Neuronal stem cell (in vitro differentiated cells): ENCODE data around the gene DLG3.
A peak's percentile ranks its signal among the peaks of the same experiment; 100 is the strongest.

Experiments used
- DNase-seq: peaks from one replicate; pipeline ENCODE4 v3.0.0-alpha.2; 2013; ENCODE audit warnings: low spot score
- H2AFZ ChIP-seq: one replicate; pipeline ENCODE4 v1.6.1; 2013; ENCODE audit warnings: mild to moderate bottlenecking, low read length, inconsistent platforms
- H2AK5ac ChIP-seq: 2 replicates; pipeline ENCODE4 v1.6.1; 2013; ENCODE audit warnings: low read depth, mild to moderate bottlenecking, inconsistent platforms, low read length, moderate library complexity, mixed read lengths
- H2BK120ac ChIP-seq: 2 replicates; pipeline ENCODE4 v1.6.1; 2013; ENCODE audit warnings: low read depth, mild to moderate bottlenecking, inconsistent platforms, low read length, moderate library complexity, mixed read lengths
- H2BK12ac ChIP-seq: one replicate; pipeline ENCODE4 v1.6.1; 2013; ENCODE audit warnings: low read length, inconsistent platforms
- H2BK15ac ChIP-seq: 2 replicates; pipeline ENCODE4 v1.6.1; 2013; ENCODE audit warnings: mild to moderate bottlenecking, low read length, inconsistent platforms, mixed read lengths
- H2BK5ac ChIP-seq: one replicate; pipeline ENCODE4 v1.6.1; 2013; ENCODE audit warnings: inconsistent platforms, mild to moderate bottlenecking, low read length, moderate library complexity
- H3K14ac ChIP-seq: one replicate; pipeline ENCODE4 v1.6.1; 2013; ENCODE audit warnings: low read length, inconsistent platforms
- H3K18ac ChIP-seq: 2 replicates; pipeline ENCODE4 v1.6.1; 2013; ENCODE audit warnings: low read length, inconsistent platforms
- H3K23ac ChIP-seq: 2 replicates; pipeline ENCODE4 v1.6.1; 2013; ENCODE audit warnings: low read depth, mild to moderate bottlenecking, mixed read lengths, low read length, inconsistent platforms; ENCODE audit not compliant: poor library complexity
- H3K27ac ChIP-seq: replicated peaks from 3 replicates; pipeline ENCODE4 v1.5.1; 2013; ENCODE audit warnings: low read length, inconsistent platforms
- H3K27me3 ChIP-seq, 3 experiments: 2 replicates each; pipeline ENCODE4 v1.6.1; 2013; ENCODE audit warnings: low read length in 3 of 3, mild to moderate bottlenecking in 2 of 3, inconsistent platforms in 1 of 3, low read depth in 1 of 3, mixed read lengths in 1 of 3, moderate library complexity in 1 of 3; ENCODE audit not compliant: control insufficient read depth in 3 of 3, insufficient read depth in 3 of 3
- H3K36me3 ChIP-seq, 2 donors: replicated peaks in 1 of 2; 2 replicates each; pipeline ENCODE4 v1.6.1; 2013; ENCODE audit warnings: low read length in 2 of 2; ENCODE audit not compliant: control insufficient read depth in 2 of 2, insufficient read depth in 2 of 2
- H3K4ac ChIP-seq: 2 replicates; pipeline ENCODE4 v1.6.1; 2013; ENCODE audit warnings: inconsistent platforms, mild to moderate bottlenecking, low read length, moderate library complexity
- H3K4me1 ChIP-seq, 2 donors: 1 replicate in 1 of 2; 2 replicates in 1 of 2; pipeline ENCODE4 v1.6.1; 2013; ENCODE audit warnings: low read length in 2 of 2, low read depth in 1 of 2; ENCODE audit not compliant: control insufficient read depth in 2 of 2, insufficient read depth in 1 of 2
- H3K4me2 ChIP-seq: one replicate; pipeline ENCODE4 v1.6.1; 2013; ENCODE audit warnings: mild to moderate bottlenecking, low read length, inconsistent platforms; ENCODE audit not compliant: insufficient read depth, poor library complexity, severe bottlenecking
- H3K4me3 ChIP-seq, 2 donors: 2 replicates each; pipeline ENCODE4 v1.5.1; 2013; ENCODE audit warnings: low read length in 2 of 2, mild to moderate bottlenecking in 2 of 2, inconsistent platforms in 1 of 2, moderate library complexity in 1 of 2
- H3K79me1 ChIP-seq: one replicate; pipeline ENCODE4 v1.6.1; 2013; ENCODE audit warnings: low read depth, mild to moderate bottlenecking, inconsistent platforms, low read length, moderate library complexity
- H3K9ac ChIP-seq: one replicate; pipeline ENCODE4 v1.6.1; 2013; ENCODE audit warnings: mild to moderate bottlenecking, low read depth, low read length, inconsistent platforms; ENCODE audit not compliant: poor library complexity
- H3K9me3 ChIP-seq, 2 donors: replicated peaks in 1 of 2; 2 replicates each; pipeline versions ENCODE3 to v1.6.1; 2013; ENCODE audit warnings: low read length in 2 of 2, mild to moderate bottlenecking in 2 of 2, inconsistent platforms in 1 of 2, low read depth in 1 of 2, mixed read lengths in 1 of 2, moderate library complexity in 1 of 2; ENCODE audit not compliant: control insufficient read depth in 2 of 2, insufficient read depth in 1 of 2
- H4K8ac ChIP-seq: one replicate; pipeline ENCODE4 v1.6.1; 2013; ENCODE audit warnings: low read depth, mild to moderate bottlenecking, inconsistent platforms, low read length, moderate library complexity
- H4K91ac ChIP-seq: one replicate; pipeline ENCODE4 v1.6.1; 2013; ENCODE audit warnings: low read length, low read depth, mild to moderate bottlenecking, inconsistent platforms; ENCODE audit not compliant: poor library complexity
- WGBS, 2 donors: extraction: QIAGEN DNeasy Blood & Tissue Kit; methylation state at CpG; one replicate each; pipeline ENCODE4 v1.1.7; 2013; ENCODE audit warnings: missing lambda C conversion rate in 2 of 2, mixed read lengths in 1 of 2; ENCODE audit not compliant: insufficient read length in 2 of 2, insufficient replicate concordance in 1 of 2; ENCODE audit errors: extremely low coverage in 2 of 2; 5-methylcytosine and 5-hydroxymethylcytosine counted together

Gene DLG3

GRCh38 chrX:70453024-70453618 is 8.5 kb downstream of the DLG3 start:
- no peak overlapping the region for H3K27ac ChIP-seq
- H3K4me2 ChIP-seq: no peak overlapping the region
- DNase-seq: no peak
- H3K79me1 ChIP-seq: peaks cover 2% of the 10 kb centered on the region
- H2BK12ac ChIP-seq: no peak overlapping the region
- no peak overlapping the region for H2BK15ac ChIP-seq
- no peak overlapping the region for H4K8ac ChIP-seq
- H3K23ac ChIP-seq: no peak overlapping the region
- no peaks in the 10 kb centered on the region for H3K9me3 ChIP-seq
- H3K4me3 ChIP-seq: peak overlapping the region in 1 of 2 donors; percentile 59
- H3K14ac ChIP-seq: no peak overlapping the region
- H3K18ac ChIP-seq: no peak overlapping the region
- no peak overlapping the region for H2AK5ac ChIP-seq
- H3K9ac ChIP-seq: no peak overlapping the region
- no peak overlapping the region for H2BK120ac ChIP-seq
- H3K36me3 ChIP-seq: peaks cover 0 to 6% of the 10 kb centered on the region in 2 donors
- H3K4ac ChIP-seq: no peak overlapping the region
- H2BK5ac ChIP-seq: no peak overlapping the region
- WGBS, 2 donors: no CpG with 5 or more reads among the region's 5 CpGs
- H2AFZ ChIP-seq: no peak overlapping the region
- no peak overlapping the region for H4K91ac ChIP-seq
- H3K27me3 ChIP-seq: peaks cover 0 to 6% (median 0%) of the 10 kb centered on the region in 3 experiments
- H3K4me1 ChIP-seq: peaks cover 0 to 3% of the 10 kb centered on the region in 2 donors

- Histone ChIP-seq H3K4me3 (peak overlapping the region; percentile 74 to 97), H2BK12ac (no peak overlapping the region), H3K23ac (no peak overlapping the region), H2AK5ac (peak overlapping the region; percentile 75), H3K79me1 (peaks cover 2% of the 10 kb centered on the region), H3K4me2 (peak overlapping the region; percentile 60), H3K14ac (peak overlapping the region; percentile 71), H3K9me3 (no peaks in the 10 kb centered on the region), H4K8ac (peak overlapping the region; percentile 65), H4K91ac (peak overlapping the region; percentile 53), H3K9ac (peak overlapping the region; percentile 91), H3K18ac (peak overlapping the region; percentile 97), H3K36me3 (peaks cover under 1 to 22% of the 10 kb centered on the region in 2 donors), H2BK120ac (no peak overlapping the region), H3K4ac (peak overlapping the region; percentile 93), H3K4me1 (peaks cover 0 to 3% of the 10 kb centered on the region in 2 donors), H2AFZ (peak overlapping the region; percentile 73), H2BK5ac (peak overlapping the region; percentile 94), H2BK15ac (no peak overlapping the region), H3K27ac (peak overlapping the region; percentile 75), H3K27me3 (no peaks in the 10 kb centered on the region)
- no CpG with 5 or more reads among the region's 48 CpGs for WGBS, 2 donors
- DNase-seq: peak; percentile 87
Measured at GRCh38 chrX:70454441-70455365, 10.1 kb downstream of the DLG3 start.

GRCh38 chrX:70455366-70456202 is 10.9 kb downstream of the DLG3 start:
- H3K4me1 ChIP-seq: peaks cover 0 to 3% of the 10 kb centered on the region in 2 donors
- H2BK15ac ChIP-seq: no peak overlapping the region
- H3K4ac ChIP-seq: peak overlapping the region; percentile 93
- no peaks in the 10 kb centered on the region for H3K9me3 ChIP-seq
- H2BK5ac ChIP-seq: peak overlapping the region; percentile 94
- H3K9ac ChIP-seq: peak overlapping the region; percentile 91
- peak overlapping the region; percentile 74 to 97 for H3K4me3 ChIP-seq
- H3K14ac ChIP-seq: peak overlapping the region; percentile 71
- H2BK12ac ChIP-seq: no peak overlapping the region
- H3K27ac ChIP-seq: peak overlapping the region; percentile 67
- H3K79me1 ChIP-seq: peaks cover 2% of the 10 kb centered on the region
- WGBS, 2 donors: no CpG with 5 or more reads among the region's 32 CpGs
- peaks cover 2 to 28% of the 10 kb centered on the region in 2 donors for H3K36me3 ChIP-seq
- peak overlapping the region; percentile 97 for H3K18ac ChIP-seq
- H2AFZ ChIP-seq: peak overlapping the region; percentile 73
- H3K4me2 ChIP-seq: peak overlapping the region; percentile 60
- peak overlapping the region; percentile 53 for H4K91ac ChIP-seq
- DNase-seq: no peak
- H2BK120ac ChIP-seq: no peak overlapping the region
- H3K27me3 ChIP-seq: no peaks in the 10 kb centered on the region
- H4K8ac ChIP-seq: peak overlapping the region; percentile 65
- H2AK5ac ChIP-seq: peak overlapping the region; percentile 75
- H3K23ac ChIP-seq: no peak overlapping the region
